GM12878 (cell line): Measurements from ENCODE around the gene UXS1. TPM values are rescaled to one million over a fixed set of nuclear protein-coding genes. Genes with fewer than 3 reads are reported as not detected.

Experiments used
- ATAC-seq: fragments of 200-7000 bp; cut with Tn5 transposase; 3 replicates; pipeline ENCODE4 v1.9.1; 2020; ENCODE audit warnings: mild to moderate bottlenecking, moderate library complexity
- BruUV-seq: library from RNA; stranded (reverse); fragments of 400-500 nt; replicated peaks from 2 replicates; lab custom pipeline; 2021; lab: Mats Ljungman, UMichigan
- CTCF ChIA-PET: fragments of 300-600 bp; sonication (Branson Sonifier 250); formaldehyde crosslinking; extraction: SDS; loops from one replicate; lab custom pipeline; 2021; ENCODE audit warnings: inconsistent platforms; lab: Yijun Ruan, JAX
- POLR2A ChIA-PET: fragments of 350-600 bp; formaldehyde crosslinking; extraction: SDS; loops from one replicate; lab custom pipeline; 2021; ENCODE audit warnings: inconsistent platforms; lab: Charles Lee
- RAD21 ChIA-PET: fragments of 300-600 bp; sonication (Branson Sonifier 250); formaldehyde crosslinking; loops from one replicate; lab custom pipeline; 2023; ENCODE audit warnings: antibody characterized with exemption; ENCODE audit not compliant: unreplicated experiment; lab: Charles Lee
- SMC1A ChIA-PET: fragments of 300-600 bp; sonication (Branson Sonifier 250); formaldehyde crosslinking; loops from one replicate; lab custom pipeline; 2023; ENCODE audit not compliant: unreplicated experiment, uncharacterized antibody; lab: Charles Lee
- DNase-seq: peaks from one replicate; pipeline ENCODE4 v3.0.0-alpha.2; 2011; ENCODE audit warnings: low read depth, low spot score
- FAIRE-seq: peaks from 3 replicates; lab custom pipeline; 2011; peaks lifted over from hg19 to GRCh38; lab: Jason Lieb, UNC
- H2AFZ ChIP-seq: 2 replicates; pipeline ENCODE4 v1.6.0; 2011; ENCODE audit warnings: low read depth, low read length, control low read depth; ENCODE audit not compliant: control insufficient read depth
- H3K27ac ChIP-seq: 2 replicates; pipeline ENCODE4 v1.5.1; 2011; ENCODE audit warnings: control low read depth; ENCODE audit not compliant: control insufficient read depth, insufficient read depth
- H3K27me3 ChIP-seq, 2 experiments: replicated peaks in 1 of 2; 2 replicates each; pipeline versions ENCODE4 v1.6.0 to v1.6.1; 2011; ENCODE audit warnings: low read length in 1 of 2; ENCODE audit not compliant: control insufficient read depth in 2 of 2, insufficient read depth in 2 of 2
- H3K36me3 ChIP-seq, 2 experiments: 2 replicates each; pipeline ENCODE4 v1.5.1; 2011; ENCODE audit warnings: low read length in 1 of 2; ENCODE audit not compliant: control insufficient read depth in 2 of 2, insufficient read depth in 2 of 2
- H3K4me1 ChIP-seq: 2 replicates; pipeline ENCODE4 v1.6.1; 2011; ENCODE audit warnings: mild to moderate bottlenecking, low read length, moderate library complexity, mixed read lengths; ENCODE audit not compliant: control insufficient read depth, insufficient read depth
- H3K4me2 ChIP-seq: 2 replicates; pipeline ENCODE4 v1.6.0; 2011; ENCODE audit warnings: control low read depth; ENCODE audit not compliant: control insufficient read depth, insufficient read depth
- H3K4me3 ChIP-seq: fragments of 200-600 bp; sonication (generic); 2 replicates; pipeline ENCODE4 v1.5.1; 2016
- H3K79me2 ChIP-seq: 2 replicates; pipeline ENCODE4 v1.6.0; 2011; ENCODE audit warnings: low read length; ENCODE audit not compliant: control insufficient read depth, insufficient read depth
- H3K9ac ChIP-seq: 2 replicates; pipeline ENCODE4 v1.8.0; 2011; ENCODE audit warnings: low read length, control low read depth, mixed read lengths; ENCODE audit not compliant: control insufficient read depth, insufficient read depth
- H3K9me3 ChIP-seq: replicated peaks from 3 replicates; pipeline ENCODE4 v1.5.1; 2011; ENCODE audit warnings: mild to moderate bottlenecking, low read length; ENCODE audit not compliant: control insufficient read depth, insufficient read depth
- H4K20me1 ChIP-seq: 2 replicates; pipeline ENCODE4 v1.6.0; 2011; ENCODE audit not compliant: control insufficient read depth, insufficient read depth
- ESRRA ChIP-seq: IDR thresholded peaks from 2 replicates; pipeline ENCODE4 v1.6.1; 2012; ENCODE audit warnings: mild to moderate bottlenecking, low read length, improper control_type of control experiment
- HDAC6 ChIP-seq: fragments of 200-600 bp; sonication (generic); IDR thresholded peaks from one replicate; pipeline ENCODE4 v1.8.0; 2017; ENCODE audit warnings: antibody characterized with exemption; ENCODE audit not compliant: unreplicated experiment
- NFIC ChIP-seq: IDR thresholded peaks from 2 replicates; pipeline ENCODE4 v1.6.1; 2012; ENCODE audit warnings: low read depth, mild to moderate bottlenecking, inconsistent platforms, low read length, moderate library complexity
- NR2C2 ChIP-seq: IDR thresholded peaks from 2 replicates; pipeline ENCODE4 v1.6.1; 2011; ENCODE audit warnings: borderline replicate concordance, low read depth; ENCODE audit not compliant: control insufficient read depth, insufficient read length
- PKNOX1 ChIP-seq: fragments of 450-650 bp; IDR thresholded peaks from 2 replicates; pipeline ENCODE4 v1.6.1; 2016; ENCODE audit warnings: mild to moderate bottlenecking
- RAD21 ChIP-seq: IDR thresholded peaks from 2 replicates; pipeline ENCODE4 v1.6.1; 2011; ENCODE audit warnings: mild to moderate bottlenecking, low read depth, low read length, moderate library complexity; ENCODE audit not compliant: insufficient read depth
- RFX5 ChIP-seq: IDR thresholded peaks from 2 replicates; pipeline ENCODE4 v1.6.1; 2011; ENCODE audit warnings: low read depth, low read length, improper control_type of control experiment
- SUZ12 ChIP-seq: fragments of 200-600 bp; sonication (generic); IDR thresholded peaks from one replicate; pipeline ENCODE4 v1.6.1; 2018; ENCODE audit warnings: antibody characterized with exemption, mild to moderate bottlenecking; ENCODE audit not compliant: unreplicated experiment
- WGBS: methylation state at CpG from one replicate; pipeline ENCODE4 v1.1.6; 2016; ENCODE audit warnings: low lambda C conversion rate; ENCODE audit not compliant: insufficient replicate concordance, insufficient coverage; ENCODE audit errors: missing lambda C conversion rate; 5-methylcytosine and 5-hydroxymethylcytosine counted together
- in situ Hi-C: fragments of 300-500 bp; cut with MboI; formaldehyde crosslinking; loops from 9 replicates; pipeline ENCODE4 v1.14.3; 2018; ENCODE audit warnings: mixed read lengths
- intact Hi-C: fragments of 100-400 bp; cut with micrococcal nuclease; formaldehyde crosslinking; loops from one replicate; pipeline ENCODE4 v1.14.2; 2022; ENCODE audit not compliant: unreplicated experiment
- polyA plus RNA-seq, 11 experiments: library from polyadenylated mRNA; depleted of rRNA in 4 of 11; unstranded in 6 of 11; stranded (reverse) in 5 of 11; fragments of >200 nt; fragmentation: Nextera tagmentation in 4 of 11; fragmentation: Illumina TruSeq in 1 of 11; extraction: Ambion mirVana in 4 of 11; extraction: Trizol in 1 of 11; gene quantifications; 1 replicate in 1 of 11; 2 replicates in 10 of 11; pipeline versions ENCODE4 v1.2.1 to v1.2.3, GENCODE V29; 2011 to 2016; ENCODE audit warnings: inconsistent platforms in 2 of 11, missing spikeins in 2 of 11, low read depth in 1 of 11
- total RNA-seq, 4 experiments: library from RNA; depleted of rRNA in 3 of 4; stranded (reverse); fragments of >200 nt in 3 of 4; fragmentation: Illumina TruSeq in 1 of 4; extraction: Trizol in 1 of 4; gene quantifications; 2 replicates each; pipeline versions ENCODE4 v1.2.1 to v1.2.3, GENCODE V29; 2013 to 2021

UXS1 gene
- total and polyA plus RNA-seq, 10 of the 15 experiments (the other 5 are each of a cell fraction or from before 2014, with no cell fraction given) = 6.0 to 25.4 (median 24.0) TPM

GRCh38 chr2:106157416-106157815, 36.7 kb downstream of the UXS1 start:
- Histone ChIP-seq H3K27me3 (no peaks in the 10 kb centered on the region), H3K9ac (no peak overlapping the region), H3K79me2 (no peaks in the 10 kb centered on the region), H3K4me3 (no peak overlapping the region), H3K36me3 (peaks cover 11% of the 10 kb centered on the region in 2 experiments), H3K4me1 (peaks cover 13% of the 10 kb centered on the region), H3K27ac (no peak overlapping the region), H4K20me1 (no peaks in the 10 kb centered on the region), H2AFZ (no peak overlapping the region), H3K9me3 (peaks cover 6% of the 10 kb centered on the region; the same call in 2 of the 3 replicates), H3K4me2 (no peak overlapping the region)
- FAIRE-seq = no peak
- in situ Hi-C loops = no loop called here
- no peak for ATAC-seq
- no peak for DNase-seq
- SMC1A ChIA-PET = interaction anchor here (1.2 to 2.3 kb wide), 3 partner anchors 9 to 52 kb away, joined by 4 to 8 read pairs (median 5); no protein-coding TSS in a partner anchor
- RAD21 ChIA-PET = no interaction called here
- no TSS peak for BruUV-seq
- intact Hi-C loops = no loop called here
- WGBS = 92% methylated on average over 3 of the region's 3 CpGs
- TF ChIP-seq ESRRA = no peak
- no peak for TF ChIP-seq NR2C2
- TF ChIP-seq SUZ12 = no peak
- no peak for TF ChIP-seq PKNOX1
- no peak for TF ChIP-seq RAD21
- no peak for TF ChIP-seq NFIC
- no peak for TF ChIP-seq HDAC6
- TF ChIP-seq RFX5 = no peak
- CTCF ChIA-PET = interaction anchor here (0.7 to 1.2 kb wide), 2 partner anchors 9 to 15 kb away, joined by 3 to 4 read pairs; no protein-coding TSS in a partner anchor
- POLR2A ChIA-PET = no interaction called here
